Mucosa of gallbladder (tissue), 1 donor: ENCODE data around the gene PRKCQ. TPM values are rescaled to one million over a fixed set of nuclear protein-coding genes. Genes with fewer than 3 reads are reported as not detected.

Experiments used
- DNase-seq: peaks from one replicate; pipeline ENCODE4 v3.0.0-alpha.2; 2020; ENCODE audit warnings: low spot score
- total RNA-seq: library from RNA; stranded (reverse); gene quantifications from one replicate; pipeline ENCODE4 v1.2.1, GENCODE V29; 2021
- donor health status: DM: no; HTN: no; CAD: no.

Gene PRKCQ
- total RNA-seq, 1 donor from 2014 or later, result 1.4 TPM

GRCh38 chr10:6522230-6522629 lies 57.8 kb downstream of the PRKCQ start:
- DNase-seq, result no peak

- no peak for DNase-seq
Observed at GRCh38 chr10:6520138-6520537, 59.9 kb downstream of the PRKCQ start.

DNA sequence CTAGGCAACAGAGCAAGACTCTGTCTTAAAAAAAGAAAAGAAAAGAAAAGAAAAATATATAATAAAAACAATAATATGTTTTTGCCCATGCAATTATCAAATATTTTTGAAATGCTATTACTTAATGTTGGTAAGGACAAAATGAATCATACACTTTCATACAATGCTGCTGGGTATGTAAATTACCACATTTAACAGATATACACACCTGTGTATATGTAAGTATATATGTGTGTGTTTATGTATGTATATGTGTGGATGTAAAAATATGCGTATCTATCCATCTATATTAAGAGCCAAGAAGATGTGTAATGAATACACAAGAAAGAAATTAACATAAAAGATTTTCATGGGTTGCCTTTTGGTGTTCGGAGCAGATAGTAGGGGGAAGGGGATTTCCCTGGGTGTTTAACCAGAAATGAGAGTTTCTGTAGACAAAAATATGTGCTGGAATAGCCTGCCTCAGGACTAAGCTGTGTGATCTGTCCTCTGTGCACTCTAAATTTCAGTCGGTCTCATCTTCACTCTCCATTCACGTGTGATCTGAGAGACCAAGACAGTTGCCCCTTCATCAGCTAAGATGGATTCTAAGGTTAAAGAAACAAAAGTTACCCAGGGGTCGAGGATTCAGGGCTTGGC lies 61.2 kb downstream of the PRKCQ start:
- DNase-seq, result no peak

- no peak for DNase-seq
Observed at GRCh38 chr10:6516929-6517284, 63.2 kb downstream of the PRKCQ start.

DNA sequence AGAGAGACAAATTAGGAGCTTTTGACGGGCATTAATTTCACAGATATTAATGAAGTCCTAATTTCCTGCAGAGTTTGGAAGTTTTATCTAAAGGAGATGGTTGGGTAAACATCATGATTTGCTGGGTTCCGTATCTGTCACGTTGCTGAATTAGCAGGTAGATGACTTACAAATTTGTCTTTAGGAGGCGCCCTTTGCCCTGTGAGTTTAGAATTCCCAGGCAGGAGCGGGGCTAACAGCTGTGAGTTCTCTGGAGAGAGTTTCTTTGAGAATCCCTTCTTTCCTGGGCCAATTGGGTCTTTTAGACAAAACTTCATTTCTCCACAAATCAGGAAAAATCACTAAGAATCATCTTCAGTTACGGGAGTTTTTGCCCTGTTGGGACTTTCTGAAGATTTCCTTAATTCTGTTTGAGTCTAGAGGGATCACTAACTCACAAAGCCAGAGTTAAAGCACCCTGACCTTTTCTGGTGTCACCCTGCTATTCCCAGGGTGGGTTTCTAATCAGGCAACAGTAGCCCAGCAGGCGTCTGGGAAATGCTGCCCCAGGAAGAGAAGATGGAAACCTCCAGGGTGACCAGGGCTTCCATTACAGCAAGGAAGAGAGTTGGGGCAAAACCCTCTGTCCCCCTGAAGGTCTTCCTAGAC lies 63.7 kb downstream of the PRKCQ start:
- DNase-seq, result no peak

GRCh38 chr10:6514844-6515780 lies 65.0 kb downstream of the PRKCQ start:
- DNase-seq, result no peak

GRCh38 chr10:6514180-6514579 lies 65.9 kb downstream of the PRKCQ start:
- DNase-seq, result no peak

DNA sequence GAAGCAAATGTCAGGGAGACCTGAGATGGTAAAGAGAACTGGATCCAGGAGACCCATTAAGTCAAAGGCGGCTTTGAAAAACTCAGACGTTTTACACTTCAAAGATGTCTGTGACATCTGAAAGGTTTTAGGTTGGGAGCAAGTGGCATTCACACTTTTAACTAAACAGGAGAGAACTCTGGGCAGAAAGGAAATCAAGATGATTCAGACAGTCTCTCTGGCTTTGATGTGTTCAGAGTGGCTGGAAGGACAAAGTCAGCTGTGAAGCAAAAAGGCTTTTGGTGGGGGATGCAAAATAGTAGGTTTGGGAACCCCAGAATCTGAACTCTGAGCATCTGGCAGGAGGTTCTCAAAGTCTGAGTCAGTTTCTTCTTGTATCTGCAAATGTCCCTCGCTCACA lies 66.6 kb downstream of the PRKCQ start:
- no peak for DNase-seq

DNA sequence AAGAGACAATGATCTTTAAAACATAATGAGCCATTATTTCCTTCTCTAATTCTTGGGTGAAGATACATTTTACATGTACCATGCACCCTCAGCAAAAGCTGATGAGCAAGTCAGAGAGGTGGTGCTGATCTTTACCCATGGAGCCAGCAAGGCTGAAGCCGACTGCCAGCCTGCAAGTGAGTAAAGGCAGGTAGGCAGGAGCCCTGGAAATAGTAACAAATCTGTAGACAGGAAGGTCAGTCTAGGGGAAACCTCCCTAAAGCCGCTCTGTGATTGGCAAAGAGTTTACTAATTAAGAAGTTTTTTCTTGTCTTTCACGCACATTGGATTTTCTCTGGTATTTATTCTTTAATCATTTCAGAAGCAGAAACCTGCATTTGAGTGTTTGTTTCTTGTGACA lies 67.9 kb downstream of the PRKCQ start:
- DNase-seq, result no peak

GRCh38 chr10:6511347-6511746 lies 68.7 kb downstream of the PRKCQ start:
- DNase-seq, result no peak

DNA sequence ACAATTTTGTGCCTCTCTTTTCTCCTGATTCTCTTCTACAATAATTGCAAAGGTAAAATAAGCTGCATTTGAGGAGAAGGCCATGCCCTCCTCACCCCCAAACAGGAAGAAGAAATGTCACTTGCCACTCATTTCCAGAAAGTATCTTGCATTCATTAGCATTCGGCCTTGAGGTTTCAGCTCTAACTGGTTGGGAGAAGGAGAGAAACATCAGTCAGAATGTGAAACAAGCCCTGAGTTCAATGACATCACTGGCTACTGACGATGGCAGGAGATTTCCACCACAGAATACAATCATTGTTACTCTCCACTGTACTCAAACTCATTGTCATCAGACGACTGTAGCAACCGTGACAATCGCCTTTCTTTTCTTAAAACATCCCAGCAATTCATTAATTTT lies 72.8 kb downstream of the PRKCQ start:
- DNase-seq, result no peak

GRCh38 chr10:6505300-6505699 lies 74.8 kb downstream of the PRKCQ start:
- DNase-seq, result no peak

- DNase-seq, result no peak
Observed at GRCh38 chr10:6504296-6504695, 75.8 kb downstream of the PRKCQ start.

DNA sequence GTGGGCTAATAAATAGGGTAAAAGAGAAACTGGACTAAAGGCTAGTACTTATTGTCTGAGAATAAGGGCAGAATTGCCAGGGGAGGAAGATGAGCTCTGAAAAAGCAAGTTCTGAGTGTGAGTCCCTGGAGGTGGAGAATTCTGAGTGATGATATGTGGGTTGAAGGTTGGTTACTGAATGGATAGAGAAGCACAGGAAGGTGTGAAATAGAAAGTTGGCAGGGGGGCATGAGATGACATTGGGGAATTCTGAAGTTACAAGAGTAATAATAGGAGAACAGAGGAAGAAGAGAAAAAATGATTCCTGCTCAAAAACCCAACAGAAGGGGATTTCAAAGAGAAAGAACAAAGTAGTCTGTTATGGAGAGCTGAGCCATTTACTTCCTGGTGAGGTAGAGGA lies 76.9 kb downstream of the PRKCQ start:
- DNase-seq, result no peak

DNA sequence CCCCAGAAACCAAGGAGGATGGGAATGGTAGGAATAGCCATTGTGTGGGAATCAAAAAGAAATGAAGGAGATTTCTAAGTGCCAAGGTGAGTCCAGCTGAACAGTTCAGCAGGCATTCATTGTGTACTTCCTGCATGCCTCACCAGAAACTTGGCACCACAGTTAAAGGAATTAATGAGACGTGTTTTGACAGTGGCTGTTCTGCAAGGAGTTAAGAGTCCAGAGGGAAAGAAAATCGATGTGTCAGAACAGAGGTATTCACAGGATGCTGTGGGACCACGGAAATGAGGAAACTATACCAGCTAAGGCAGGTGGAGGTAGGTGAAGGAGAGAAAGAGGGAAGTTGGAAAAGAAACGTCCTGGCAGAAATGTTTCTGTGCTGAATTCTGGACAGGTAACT lies 78.1 kb downstream of the PRKCQ start:
- no peak for DNase-seq

GRCh38 chr10:6499974-6500373 lies 80.1 kb downstream of the PRKCQ start:
- no peak for DNase-seq

- DNase-seq, result no peak
Observed at GRCh38 chr10:6498771-6499170, 81.3 kb downstream of the PRKCQ start.

- no peak for DNase-seq
Observed at GRCh38 chr10:6497620-6498019, 82.5 kb downstream of the PRKCQ start.

DNA sequence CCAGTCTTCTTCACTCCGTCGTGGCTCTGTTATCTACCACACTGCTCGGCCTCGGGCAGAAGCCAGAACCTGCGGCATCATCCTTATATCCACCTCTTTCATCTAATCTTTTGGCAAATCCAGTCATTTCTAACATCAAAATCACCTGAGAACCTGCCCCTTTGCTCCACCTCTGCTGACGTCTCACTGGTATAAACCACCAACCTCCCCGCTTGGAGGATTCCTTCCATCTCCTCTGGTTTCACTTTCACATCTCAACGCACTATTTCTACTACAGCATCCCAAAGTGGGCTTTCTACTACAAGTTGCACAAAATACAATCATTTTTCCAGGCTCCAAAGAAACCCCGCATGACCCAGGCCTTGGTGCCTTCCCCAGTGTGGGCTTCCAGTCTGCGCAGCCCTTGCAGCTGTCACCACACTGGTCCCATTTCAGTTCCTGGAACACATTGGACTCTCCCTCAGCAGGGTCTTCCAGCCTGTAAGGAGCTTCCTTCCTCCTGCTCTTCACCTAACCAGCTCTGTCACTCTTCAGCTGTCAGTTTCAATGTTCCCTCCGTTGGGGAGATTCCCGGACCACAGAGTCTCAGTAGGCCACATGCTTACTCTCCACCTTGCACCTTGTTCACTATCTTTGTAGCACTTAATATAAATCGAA lies 85.0 kb downstream of the PRKCQ start:
- DNase-seq, result no peak

- DNase-seq, result no peak
Observed at GRCh38 chr10:6494442-6494819, 85.6 kb downstream of the PRKCQ start.

GRCh38 chr10:6493521-6494441 lies 86.3 kb downstream of the PRKCQ start:
- DNase-seq, result no peak
